AG04450 (cell line): ENCODE measurements around the gene AKAP10. TPM values are rescaled to one million over a fixed set of nuclear protein-coding genes. Genes with fewer than 3 reads are reported as not detected.
A peak's percentile ranks its signal among the peaks of the same experiment; 100 is the strongest.

Source experiments
- CTCF ChIA-PET: fragments of 300-600, 350-600 bp; formaldehyde crosslinking; extraction: SDS; loops from one replicate; lab custom pipeline; 2022; ENCODE audit warnings: antibody characterized with exemption, inconsistent platforms; lab: Charles Lee
- POLR2A ChIA-PET: fragments of 350-600 bp; formaldehyde crosslinking; extraction: SDS; loops from one replicate; lab custom pipeline; 2021; ENCODE audit warnings: antibody characterized with exemption, inconsistent platforms; lab: Yijun Ruan, JAX
- DNase-seq: peaks from one replicate; pipeline ENCODE4 v3.0.0-alpha.2; 2011; ENCODE audit warnings: low read depth, low spot score
- H3K27ac ChIP-seq: one replicate; pipeline ENCODE4 v1.5.1; 2012; ENCODE audit warnings: low read depth, low read length, control low read depth
- H3K27me3 ChIP-seq: one replicate; pipeline ENCODE4 v1.6.0; 2012; ENCODE audit warnings: low read length; ENCODE audit not compliant: control insufficient read depth, insufficient read depth
- H3K4me3 ChIP-seq: 2 replicates; pipeline ENCODE4 v1.5.1; 2011; ENCODE audit warnings: mild to moderate bottlenecking, low read depth, low read length, control low read depth
- H3K9me3 ChIP-seq: 2 replicates; pipeline ENCODE4 v1.5.1; 2012; ENCODE audit warnings: low read length; ENCODE audit not compliant: control insufficient read depth, insufficient read depth
- CTCF ChIP-seq: IDR thresholded peaks from 2 replicates; pipeline ENCODE4 v1.5.1; 2011; ENCODE audit warnings: low read depth, low read length, control low read depth, inconsistent platforms
- polyA plus RNA-seq: library from polyadenylated mRNA; depleted of rRNA; stranded (reverse); fragments of >200 nt; gene quantifications from 2 replicates; pipeline ENCODE4 v1.2.3, GENCODE V29; 2011

The AKAP10 gene
- polyA plus RNA-seq, 1 experiment = 33.2 TPM

- Histone ChIP-seq H3K9me3 (no peaks in the 10 kb centered on the region), H3K27ac (no peak overlapping the region), H3K4me3 (peak overlapping the region; percentile 29; the same call in 1 of the 2 replicates), H3K27me3 (peaks cover 7% of the 10 kb centered on the region)
- POLR2A ChIA-PET = interaction anchor here (0.7 to 1.3 kb wide), 3 partner anchors 17 to 135 kb away, joined by 3 to 11 read pairs (median 6); no protein-coding TSS in a partner anchor
- CTCF ChIA-PET = interaction anchor here (0.6 to 3.4 kb wide), 36 partner anchors 9 to 844 kb away, joined by 3 to 71 read pairs (median 5); partner anchors contain the start of gene SPECC1
- peak; percentile 71 for TF ChIP-seq CTCF
- DNase-seq = peak; percentile 69
Observed at GRCh38 chr17:19992803-19993713, 15.4 kb upstream of the AKAP10 start.

DNA sequence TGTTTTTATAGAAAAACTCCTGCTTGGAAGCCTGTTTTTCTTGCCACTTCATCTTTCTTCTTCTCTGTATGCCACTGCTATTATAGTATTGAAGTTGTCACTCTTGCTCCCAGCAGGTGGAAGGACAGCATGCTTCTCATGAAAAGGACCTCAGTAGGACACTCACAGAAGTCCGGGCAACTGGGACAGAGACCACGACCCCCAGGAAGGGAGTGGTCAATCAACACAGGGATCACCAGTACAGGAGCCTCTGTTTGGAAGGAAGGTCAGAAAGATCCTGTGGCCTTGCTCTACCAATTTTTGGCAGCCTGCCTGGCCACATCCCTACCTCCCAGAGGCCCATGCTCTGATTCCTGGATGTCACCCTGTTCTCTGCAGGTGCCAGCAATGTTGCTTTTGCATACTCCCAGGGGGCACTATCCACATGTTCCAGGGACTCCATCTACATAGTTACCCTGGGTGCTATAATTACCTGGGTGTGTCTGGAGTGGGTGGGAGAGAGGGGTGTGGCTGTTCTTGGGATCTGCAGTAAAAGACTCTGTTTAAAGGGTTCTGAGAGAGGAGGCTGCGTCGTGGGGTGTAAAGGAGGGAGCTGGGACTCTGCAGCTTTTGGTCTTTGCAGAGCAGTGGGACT, 13.7 kb upstream of the AKAP10 start:
- TF ChIP-seq CTCF = no peak
- no peaks in the 10 kb centered on the region for H3K9me3 ChIP-seq
- ChIA-PET POLR2A (no interaction called here), CTCF (interaction anchor here (0.6 to 3.4 kb wide), 5 partner anchors 8 to 129 kb away, joined by 3 to 71 read pairs (median 15); no protein-coding TSS in a partner anchor)
- no peak overlapping the region for H3K27ac ChIP-seq
- no peak for DNase-seq
- H3K4me3 ChIP-seq = no peak overlapping the region
- H3K27me3 ChIP-seq = peaks cover 7% of the 10 kb centered on the region

DNA sequence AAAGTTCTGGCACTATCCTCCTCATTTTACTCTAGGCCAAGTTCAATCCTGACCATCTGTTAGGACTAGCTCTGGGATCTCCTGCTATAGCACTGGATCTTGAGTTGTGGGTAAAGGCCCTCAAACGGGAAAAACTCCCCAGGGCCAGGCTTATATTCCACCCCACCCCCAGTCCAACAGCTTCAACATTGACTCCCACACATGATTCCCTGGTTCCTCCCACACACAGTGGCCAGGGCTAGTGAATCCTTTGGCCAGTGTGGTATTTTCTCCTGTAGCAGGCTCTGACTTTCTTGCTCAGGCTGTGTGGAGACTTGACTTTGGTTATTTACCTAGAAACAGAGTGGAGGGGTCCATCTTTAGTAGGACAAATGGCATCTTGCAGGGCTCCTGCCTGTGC, 10.3 kb upstream of the AKAP10 start:
- CTCF ChIA-PET = interaction anchor here (0.6 kb wide), 1 partner anchor 129 kb away, joined by 3 read pairs; no protein-coding TSS in a partner anchor
- no peaks in the 10 kb centered on the region for H3K9me3 ChIP-seq
- H3K27me3 ChIP-seq = peaks cover 7% of the 10 kb centered on the region
- H3K4me3 ChIP-seq = no peak overlapping the region
- DNase-seq = no peak
- TF ChIP-seq CTCF = no peak
- no peak overlapping the region for H3K27ac ChIP-seq
- POLR2A ChIA-PET = no interaction called here

- DNase-seq = no peak
- H3K4me3 ChIP-seq = no peak overlapping the region
- H3K9me3 ChIP-seq = no peaks in the 10 kb centered on the region
- no peak overlapping the region for H3K27ac ChIP-seq
- H3K27me3 ChIP-seq = peaks cover 7% of the 10 kb centered on the region
- ChIA-PET CTCF (interaction anchor here (0.6 kb wide), 1 partner anchor 130 kb away, joined by 3 read pairs; no protein-coding TSS in a partner anchor), POLR2A (no interaction called here)
- TF ChIP-seq CTCF = no peak
Observed at GRCh38 chr17:19986941-19987861, 9.6 kb upstream of the AKAP10 start.
